NCI-H1105 treated with DMSO at 0.1 percent for 48 hours (cell line): ENCODE measurements around the gene FNDC3B.

Source experiments
- DNase-seq: peaks from one replicate; lab custom pipeline; 2025; lab: John Stamatoyannopoulos, UW

Gene FNDC3B

DNA sequence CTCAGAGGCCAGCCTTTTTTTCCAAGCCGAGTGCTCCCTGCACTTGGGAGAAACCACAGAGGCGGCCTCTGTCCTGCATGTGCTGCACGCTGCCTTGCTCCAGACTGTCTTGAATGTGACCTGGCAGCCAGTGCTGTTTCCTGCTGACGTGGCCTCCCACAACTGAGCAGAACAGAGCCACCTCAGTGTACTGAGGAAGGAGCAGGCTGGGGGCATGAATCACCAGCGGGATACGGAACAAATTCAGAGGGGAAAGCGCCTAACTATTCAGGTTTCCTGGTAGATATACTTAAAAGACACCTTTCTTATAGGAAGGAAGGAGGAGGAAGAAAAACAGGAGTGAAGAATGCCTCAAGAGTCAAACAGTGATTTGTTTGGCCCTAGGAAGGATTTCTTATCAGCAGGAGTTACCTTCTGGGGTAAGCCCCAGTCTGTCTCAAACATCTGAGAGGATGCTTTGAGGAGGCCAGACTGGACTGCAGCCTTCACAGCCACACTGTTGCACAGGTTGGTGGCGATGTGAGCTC is 114.0 kb downstream of the FNDC3B start:
- DNase-seq, result no peak

DNA sequence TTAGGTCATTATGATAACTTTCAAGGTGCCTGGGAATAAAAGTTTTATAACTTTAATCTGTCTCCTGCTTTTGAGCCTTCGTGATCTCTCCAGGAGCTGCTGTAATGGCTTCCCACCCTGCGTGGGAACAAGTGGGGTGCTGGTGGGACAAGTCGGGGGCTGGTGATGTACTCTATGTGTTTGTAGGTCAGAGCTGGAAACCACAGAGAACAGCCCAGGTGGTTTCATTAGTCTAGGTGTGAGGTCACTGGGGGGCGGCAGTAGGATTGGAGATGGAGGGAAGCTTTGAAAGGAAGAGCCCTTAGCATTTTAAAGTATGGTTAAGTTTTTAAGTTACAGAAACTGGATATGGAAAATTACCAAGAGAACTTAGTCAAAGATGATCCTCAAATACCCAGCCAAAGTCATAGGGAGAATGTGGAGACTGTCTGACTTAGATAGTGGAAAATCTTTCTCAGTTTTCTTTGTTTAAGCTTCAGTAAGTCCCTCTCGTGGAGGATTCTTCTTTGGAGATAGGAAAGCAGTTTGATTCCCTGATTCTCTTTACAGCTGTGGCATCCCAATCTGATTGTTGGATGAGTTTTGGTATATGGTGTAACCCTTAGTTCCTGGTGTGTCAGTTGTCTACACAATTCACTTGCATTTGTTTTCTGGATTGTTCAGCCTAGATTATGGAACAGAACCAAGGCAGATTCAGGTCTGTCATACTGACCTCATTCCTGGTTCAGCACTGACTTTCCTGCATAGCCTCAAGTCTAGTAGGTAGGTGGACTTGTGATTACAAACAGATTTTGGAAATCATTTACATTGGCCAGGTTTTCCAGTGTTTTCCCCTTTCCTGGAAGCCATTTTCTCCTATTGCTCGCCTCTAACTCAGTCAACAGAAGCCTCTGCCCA is 115.6 kb downstream of the FNDC3B start:
- DNase-seq, result no peak

DNA sequence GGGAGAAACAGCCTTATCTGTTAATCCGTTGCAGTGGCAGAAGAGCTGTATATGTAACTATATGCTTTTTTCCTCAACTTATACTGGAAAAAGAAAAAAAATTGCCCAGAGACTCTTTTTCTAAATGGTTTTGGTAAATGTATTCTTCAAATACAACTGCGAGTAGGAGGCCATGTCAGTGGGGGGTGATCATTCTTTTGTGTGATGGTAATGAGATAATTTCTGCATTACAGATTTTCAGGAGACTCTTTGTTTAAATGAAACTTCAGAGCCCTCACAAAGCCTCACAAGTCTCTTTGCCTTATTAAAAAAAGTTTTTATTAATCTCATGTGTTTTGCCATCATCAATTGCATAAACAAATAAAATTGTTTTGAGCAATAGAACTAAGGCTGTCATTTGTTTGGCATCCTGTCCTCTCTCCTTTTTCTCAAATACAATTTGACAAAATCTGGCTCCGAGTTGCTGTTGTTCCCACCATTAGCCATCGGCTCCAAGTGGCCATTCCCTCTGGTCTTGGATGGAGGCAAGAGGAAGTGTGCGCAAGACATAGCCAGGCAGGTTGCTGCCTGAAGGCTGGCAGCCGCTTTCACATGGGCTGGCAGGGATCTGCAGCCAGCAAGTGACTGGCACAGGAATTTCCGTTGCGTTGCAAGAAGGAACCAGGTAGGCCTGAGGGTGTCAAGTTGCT is 116.7 kb downstream of the FNDC3B start:
- DNase-seq, result peak; percentile 58

DNA sequence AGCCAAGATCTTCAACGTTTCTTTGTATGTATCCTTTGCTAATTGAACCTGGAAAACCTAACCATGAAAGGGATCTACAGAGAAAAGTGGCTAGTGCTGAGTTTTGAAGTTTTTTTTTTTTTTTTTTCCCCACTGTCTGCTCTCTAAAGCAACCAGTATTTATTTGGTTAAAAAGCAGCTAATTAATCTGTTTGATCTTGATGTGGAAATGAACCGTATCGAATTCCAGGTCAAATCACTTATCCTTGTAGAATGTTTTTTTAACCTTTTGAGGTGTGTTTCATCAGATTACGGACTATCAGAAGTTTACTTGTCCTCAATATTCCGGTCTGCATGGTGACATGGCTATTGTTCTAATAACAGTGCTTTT is 117.2 kb downstream of the FNDC3B start:
- DNase-seq, result peak; percentile 58

DNA sequence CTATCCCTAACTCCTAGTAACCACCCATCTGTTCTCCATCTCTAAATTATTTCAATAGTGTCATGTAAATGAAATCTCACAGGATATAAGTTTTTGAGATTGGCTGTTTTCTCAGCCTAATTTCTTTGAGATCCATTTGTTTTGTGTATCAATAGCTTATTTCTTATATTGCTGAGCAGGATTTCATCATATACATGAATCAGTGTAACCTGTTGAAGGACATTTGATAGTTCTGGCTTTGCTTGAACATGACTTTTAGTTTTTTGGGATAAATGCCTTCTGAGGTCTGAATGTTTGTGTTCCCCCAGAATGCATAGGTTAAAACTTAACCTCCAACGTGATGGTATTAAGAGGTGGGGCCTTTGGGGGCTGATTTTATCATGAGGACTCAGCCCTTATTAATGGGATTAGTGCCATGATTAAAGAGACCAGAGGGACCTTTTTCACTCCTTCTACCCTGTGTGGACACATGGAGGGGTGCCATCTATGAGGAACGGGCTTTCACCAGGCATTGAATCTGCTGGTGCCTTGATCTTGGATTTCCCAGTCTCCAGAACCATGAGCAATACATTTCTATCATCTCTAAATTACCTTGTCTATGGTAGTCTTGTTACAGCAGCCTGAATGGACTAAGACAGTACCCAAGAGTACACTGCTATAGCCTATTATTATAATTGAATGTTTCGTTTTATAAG is 118.3 kb downstream of the FNDC3B start:
- DNase-seq, result no peak

DNA sequence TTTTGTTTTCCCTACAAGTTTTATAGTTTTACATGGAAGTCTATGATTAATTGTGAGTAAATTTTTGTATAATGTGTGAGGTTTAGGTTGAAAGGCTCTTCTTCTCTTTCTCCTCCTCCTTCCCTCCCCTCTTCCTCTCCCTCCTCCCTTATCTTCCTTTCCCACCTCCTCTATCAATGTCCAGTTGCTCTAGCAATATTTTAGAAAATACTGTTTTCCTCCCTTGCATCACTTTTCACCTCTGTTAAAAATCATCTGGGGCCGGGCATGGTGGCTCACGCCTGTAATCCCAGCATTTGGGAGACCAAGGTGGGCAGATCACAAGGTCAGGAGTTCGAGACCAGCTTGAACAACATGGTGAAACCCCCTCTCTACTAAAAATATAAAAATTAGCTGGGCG is 119.4 kb downstream of the FNDC3B start:
- no peak for DNase-seq

DNA sequence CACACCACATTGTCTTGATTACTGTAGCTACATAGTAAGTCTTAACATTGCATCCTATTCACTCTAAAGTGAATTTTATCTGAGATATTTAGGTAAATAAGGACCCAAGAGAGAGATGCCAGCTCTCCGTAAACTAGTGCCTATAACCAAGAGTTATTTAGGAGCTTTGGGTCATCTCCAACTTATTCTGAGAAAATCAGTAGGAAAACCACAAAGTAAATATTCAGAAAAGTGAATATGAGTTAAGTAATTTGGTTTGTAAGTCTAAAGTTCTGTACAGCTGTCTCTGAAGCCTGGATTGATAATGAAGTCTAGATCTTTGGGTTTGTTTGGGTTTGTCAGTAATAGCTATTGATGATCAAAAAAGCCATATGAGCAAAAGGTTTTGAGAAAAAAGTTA is 120.0 kb downstream of the FNDC3B start:
- DNase-seq, result no peak

DNA sequence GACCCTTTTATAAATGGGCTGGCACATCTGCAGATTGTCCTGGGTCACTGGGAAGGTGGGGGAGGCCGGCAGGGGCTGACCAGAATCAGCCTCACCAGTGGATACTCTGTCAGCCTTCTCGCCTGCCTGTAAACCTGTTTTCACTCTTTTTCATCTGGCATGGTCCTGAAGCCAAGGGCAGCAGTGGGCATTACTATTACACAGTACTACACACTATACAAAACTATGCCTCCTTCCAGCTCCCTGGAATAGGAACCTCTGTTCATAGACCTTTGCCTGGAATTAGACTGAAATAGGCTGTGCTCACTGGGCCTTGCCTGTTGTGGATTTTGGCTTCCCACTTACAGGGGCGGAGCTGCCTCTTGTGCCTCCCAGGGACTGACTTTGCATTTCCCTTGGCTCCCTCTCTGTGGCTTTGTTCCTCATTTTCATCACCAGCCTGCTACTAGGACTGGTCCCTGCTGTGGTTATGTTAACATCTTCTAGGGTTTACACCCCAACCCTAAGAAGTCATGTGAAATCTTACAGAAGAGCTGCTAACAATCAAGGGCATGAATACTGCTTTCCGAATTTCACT is 120.7 kb downstream of the FNDC3B start:
- no peak for DNase-seq

DNA sequence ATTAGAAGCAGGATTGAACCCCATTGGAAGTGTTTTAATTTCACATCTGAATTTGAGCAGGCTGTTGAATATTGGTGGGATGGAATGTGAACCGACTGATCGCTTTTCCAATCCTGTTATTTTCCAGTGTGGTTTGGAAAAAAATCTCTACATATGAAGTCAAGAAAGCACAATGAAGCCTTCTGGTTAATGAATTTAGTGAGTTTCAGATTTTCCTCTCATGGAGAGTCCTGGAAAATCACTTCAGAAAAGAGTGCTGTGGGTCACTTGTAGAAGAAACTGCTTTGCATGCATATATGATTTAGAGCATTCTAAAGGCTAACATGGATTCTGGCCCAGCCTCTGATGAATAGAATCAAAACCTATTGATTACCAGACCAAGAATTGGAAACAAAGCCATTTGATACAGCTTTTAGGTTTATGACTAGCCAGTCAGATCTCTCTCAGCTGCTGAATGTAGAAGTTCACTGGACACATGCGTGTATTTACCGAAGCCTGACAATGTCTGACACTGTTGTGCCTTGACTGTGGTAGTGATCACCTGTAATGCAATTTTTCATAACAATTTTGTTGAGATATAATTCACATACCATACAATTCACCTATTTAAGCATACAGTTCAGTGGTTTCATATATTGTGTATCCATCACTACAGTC is 121.9 kb downstream of the FNDC3B start:
- no peak for DNase-seq

DNA sequence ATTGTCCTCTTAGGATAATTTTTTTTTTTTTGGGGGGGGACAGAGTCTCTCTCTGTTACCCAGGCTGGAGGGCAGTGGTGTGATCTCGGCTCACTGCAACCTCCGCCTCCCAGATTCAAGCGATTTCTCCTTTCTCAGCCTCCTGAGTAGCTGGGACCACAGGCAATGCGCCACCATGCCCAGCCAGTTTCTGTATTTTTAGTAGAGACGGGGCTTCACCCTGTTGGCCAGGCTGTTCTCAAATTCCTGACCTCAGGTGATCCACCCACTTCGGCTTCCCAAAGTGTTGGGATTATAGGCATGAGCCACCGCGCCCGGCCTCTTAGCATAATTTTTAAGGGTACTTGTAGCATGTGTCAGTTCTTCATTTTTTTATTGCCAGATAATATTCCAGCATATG is 122.6 kb downstream of the FNDC3B start:
- DNase-seq, result no peak

DNA sequence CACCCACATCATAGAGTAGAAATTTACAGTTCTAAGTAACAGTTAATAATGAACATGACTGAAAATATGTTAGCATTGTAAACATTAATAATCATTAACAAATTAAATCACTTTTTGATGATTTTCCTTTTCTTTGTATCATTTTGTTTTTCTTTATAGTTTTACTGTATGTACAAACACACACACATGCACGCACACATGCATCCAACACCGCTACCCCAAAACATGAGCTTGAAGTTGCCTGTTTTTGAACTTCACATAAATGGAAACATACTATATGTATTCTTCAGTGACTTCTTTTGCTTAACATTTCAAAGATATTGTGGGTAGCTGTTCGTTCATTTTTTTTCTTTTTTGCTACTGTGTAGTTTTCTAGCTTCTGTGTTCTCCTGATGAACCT is 123.9 kb downstream of the FNDC3B start:
- DNase-seq, result no peak

DNA sequence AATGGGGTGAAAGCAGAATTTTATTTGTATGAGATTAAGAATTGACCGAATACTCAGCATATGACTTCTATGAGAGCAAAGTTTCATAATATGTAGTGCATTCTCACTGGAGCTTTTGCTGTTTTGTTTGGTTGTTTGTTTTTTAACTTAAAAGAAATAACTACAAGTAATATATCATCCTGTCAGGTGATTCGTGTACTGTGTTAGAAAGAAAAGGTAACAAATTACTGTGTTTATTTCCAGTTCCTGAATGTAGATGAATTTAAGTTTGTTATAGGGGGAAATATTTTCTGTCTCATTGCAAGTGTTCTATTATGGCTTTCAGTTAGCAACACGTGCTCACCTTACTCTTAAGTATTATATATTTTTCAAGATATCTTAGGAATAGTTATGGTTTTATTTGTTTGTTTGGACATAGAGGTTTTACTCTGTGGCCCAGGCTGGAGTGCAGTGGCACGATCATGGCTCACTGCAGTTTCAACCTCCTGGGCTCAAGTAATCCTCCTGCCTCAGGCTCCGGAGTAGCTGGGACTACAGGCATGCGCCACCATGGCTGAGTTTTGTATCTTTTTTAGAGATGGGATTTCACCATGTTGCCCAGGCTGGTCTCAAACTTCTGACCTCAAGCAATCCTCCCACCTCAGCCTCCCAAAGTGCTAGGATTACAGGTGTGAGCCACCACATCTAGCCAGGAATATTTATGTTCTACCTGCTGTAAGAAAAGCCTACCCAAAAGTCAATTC is 125.4 kb downstream of the FNDC3B start:
- no peak for DNase-seq

DNA sequence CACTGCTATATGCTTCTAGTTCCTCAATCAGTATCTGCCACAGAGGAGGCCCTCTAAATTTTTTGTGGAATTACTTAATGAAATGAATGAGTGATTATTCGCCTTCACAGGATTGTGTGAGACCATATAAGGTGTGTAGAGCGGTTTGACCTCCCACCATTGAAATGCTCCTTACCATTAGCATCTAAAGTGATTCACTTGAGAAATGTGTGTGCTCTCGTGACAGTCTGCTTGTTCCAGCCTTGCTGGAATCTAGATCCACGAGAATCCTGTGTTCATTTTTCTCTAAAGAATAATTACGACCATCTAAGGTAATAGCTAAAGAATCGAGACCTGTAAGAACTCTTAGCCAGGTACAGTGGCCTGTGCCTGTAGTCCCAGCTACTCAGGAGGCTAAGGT is 126.9 kb downstream of the FNDC3B start:
- DNase-seq, result no peak

DNA sequence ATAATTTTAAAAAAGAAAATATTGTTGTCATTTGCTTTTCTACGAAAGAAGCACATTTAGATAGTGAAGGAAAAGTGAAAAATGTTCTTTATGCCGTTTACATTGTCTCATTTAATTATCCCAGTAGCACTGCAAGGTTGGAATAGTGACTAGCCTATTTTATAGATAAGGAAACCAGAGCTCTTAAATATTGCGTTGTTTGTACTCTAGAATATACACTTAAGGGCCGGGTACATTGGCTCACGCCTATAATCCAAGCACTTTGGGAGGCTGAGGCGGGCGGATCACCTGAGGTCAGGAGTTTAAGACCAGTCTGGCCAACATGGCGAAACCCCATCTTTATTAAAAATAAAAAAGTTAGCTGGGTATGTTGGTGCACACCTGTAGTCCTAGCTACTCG is 127.5 kb downstream of the FNDC3B start:
- no peak for DNase-seq

DNA sequence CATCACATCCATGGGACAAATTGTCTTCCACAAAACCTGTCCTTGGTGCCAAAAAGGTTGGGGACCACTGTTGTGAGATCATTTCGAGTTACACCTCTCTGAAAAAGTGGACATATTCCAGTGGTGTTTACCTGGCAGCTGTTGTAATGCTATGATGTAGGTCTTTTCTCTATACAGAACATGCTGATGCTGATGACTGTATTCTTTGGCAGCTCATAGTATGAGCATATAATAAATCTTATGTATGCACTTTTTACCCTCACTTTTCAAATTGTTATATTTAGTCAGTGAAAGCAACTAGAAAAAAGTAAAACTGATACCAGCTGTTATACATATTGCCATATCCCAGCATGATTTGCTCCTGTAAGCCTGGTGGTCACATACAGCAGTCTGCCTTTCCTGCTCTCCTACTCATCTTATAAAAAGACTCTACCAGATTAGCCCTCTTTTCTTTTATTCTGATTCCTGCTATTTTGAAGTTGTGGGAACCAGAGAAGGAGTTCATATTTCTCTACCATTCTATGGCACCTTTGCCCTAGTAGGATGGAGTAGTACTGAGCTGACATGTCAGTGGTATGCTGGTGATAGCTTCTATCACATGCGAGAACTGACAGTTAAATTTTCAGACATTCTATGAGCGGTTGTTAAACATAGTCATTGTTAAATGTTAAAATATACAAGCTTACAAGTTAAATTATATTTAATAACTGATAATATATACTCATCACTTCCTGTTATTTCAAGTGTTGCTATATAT is 128.7 kb downstream of the FNDC3B start:
- DNase-seq, result no peak

DNA sequence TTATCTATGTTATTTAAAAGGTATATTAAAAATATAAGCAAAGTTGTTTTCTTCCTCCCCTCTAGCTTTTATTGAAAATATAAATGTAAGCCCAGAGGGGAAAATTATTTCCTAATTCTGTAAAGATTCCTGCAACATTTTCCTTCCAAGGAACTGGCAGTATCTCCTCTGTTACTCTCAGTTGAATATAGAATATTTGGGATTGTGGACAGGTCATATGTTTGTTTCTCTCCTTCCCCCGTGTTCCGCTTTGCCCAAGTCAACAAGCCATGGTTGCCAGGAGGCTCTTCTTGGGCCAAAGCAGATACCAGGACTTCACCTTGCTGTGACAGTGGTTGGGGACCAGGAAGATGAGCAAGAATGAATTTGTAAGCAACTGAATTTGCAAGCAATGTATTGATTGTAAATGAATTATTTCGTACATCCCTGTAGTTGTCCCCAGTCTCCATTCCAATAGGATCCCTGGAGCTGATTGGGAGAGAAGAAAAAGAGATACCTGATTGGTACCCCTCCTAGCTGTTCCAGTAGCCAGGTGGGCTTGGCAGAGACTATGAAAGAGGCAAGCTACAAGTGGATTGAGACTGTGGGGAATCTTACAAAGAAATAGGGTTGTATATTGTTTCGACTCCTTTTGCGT is 130.8 kb downstream of the FNDC3B start:
- DNase-seq, result no peak

DNA sequence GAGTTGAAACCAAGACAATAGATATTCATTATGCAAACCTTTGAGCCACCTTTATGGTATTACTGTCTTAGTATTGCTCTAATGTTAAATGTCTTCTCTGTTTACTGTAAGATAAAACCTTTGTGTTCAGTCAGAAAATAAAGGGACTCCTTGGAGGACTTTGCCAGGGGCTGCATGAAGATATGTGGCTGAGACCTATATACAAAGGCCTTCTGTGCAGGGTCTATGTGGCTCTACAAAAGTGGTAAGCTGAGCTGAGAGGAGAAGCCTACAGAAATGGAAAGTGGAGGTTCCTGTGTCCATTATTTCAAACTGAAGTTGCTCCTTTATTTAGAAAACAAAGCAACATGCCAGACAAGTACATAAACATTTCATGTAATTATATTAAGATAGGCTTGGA is 131.5 kb downstream of the FNDC3B start:
- peak; percentile 75 for DNase-seq

DNA sequence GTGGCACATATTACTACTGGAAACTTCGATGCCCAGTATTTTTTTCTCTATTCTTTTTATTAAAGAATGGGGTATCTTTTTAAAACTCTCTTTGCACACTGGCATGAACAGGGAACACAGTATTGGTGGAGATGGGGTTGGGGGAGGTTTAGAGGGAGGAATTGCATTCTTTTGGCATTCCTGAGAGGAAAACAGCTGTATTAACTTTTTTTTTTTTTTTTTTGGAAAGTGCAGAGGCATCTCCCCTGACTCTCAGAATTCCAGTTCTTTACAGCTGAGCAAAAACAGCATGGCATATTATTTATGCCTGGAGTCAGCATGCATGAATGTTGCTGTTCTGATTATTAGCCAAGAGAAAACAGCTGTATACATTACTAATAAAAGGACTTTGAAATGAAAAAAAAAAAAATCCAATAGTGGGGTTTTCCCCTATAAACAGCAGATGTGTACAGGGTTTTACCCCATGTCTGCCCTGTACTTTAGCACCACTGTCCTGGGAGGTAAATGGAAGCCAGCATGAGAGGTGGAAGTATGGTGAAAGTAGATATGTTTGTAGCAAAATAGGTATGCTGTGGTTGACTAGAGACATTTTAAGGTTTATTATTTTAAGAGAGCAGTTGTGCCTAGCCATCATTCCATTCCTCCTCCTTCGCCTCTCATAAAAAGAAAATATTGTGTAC is 132.2 kb downstream of the FNDC3B start:
- DNase-seq, result no peak
